NT2/D1 (cell line): Measurements from ENCODE around the gene FAM72C.
"Not testable (repeated sequence)": the region's sequence is repeated elsewhere in the genome, so short reads cannot be mapped to it uniquely, and the experiment has no call there.

Source experiments
- SUZ12 ChIP-seq: IDR thresholded peaks from 2 replicates; pipeline ENCODE4 v1.6.1; 2011; ENCODE audit not compliant: insufficient read length, insufficient read depth; ENCODE audit errors: extremely low read depth
- YY1 ChIP-seq: IDR thresholded peaks from 2 replicates; pipeline ENCODE4 v1.6.1; 2011; ENCODE audit not compliant: insufficient read length, insufficient read depth
- ZNF274 ChIP-seq: IDR thresholded peaks from 2 replicates; pipeline ENCODE4 v1.6.1; 2011; ENCODE audit warnings: mild to moderate bottlenecking, low read depth, low read length

DNA sequence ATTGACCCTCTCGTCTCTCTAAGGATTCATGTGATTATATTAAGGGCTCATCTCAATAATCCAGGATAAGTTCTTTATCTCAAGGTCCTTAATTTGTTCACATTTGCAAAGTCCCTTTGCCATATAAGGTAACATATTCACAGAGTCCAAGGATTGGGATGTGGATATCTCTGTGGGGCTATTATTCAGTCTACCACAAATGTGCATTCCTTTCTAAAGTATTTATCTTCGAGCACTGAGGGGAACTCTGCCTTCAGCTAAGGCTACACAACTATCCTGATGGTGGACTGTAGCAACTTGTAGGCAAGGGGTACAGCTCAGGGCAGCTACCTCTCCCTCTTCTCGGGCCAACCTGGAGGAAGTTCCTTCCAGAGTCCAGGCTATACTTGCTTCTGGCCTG lies 53.2 kb downstream of the FAM72C start:
- TF ChIP-seq SUZ12, YY1, ZNF274: not testable (repeated sequence)
